ENCODE data around the gene TXNRD3. TPM values are rescaled to one million over a fixed set of nuclear protein-coding genes. Genes with fewer than 3 reads are reported as not detected.

The TXNRD3 gene
- total RNA-seq, 1 experiment from 2014 or later = 7.8 TPM

GRCh38 chr3:126612479-126613205 is 42.3 kb downstream of the TXNRD3 start:
- Histone ChIP-seq H3K36me3 (ENCODE audit: low read depth, low read length) (no peaks in the 10 kb centered on the region), H3K4me2 (ENCODE audit: low read length) (no peak overlapping the region), H4K20me1 (ENCODE audit: low read length) (no peaks in the 10 kb centered on the region), H3F3A (ENCODE audit: low read length, unreplicated experiment) (no peaks in the 10 kb centered on the region), H3K27me3 (ENCODE audit: low read length) (no peaks in the 10 kb centered on the region), H2AFZ (ENCODE audit: low read length) (no peak overlapping the region), H3K4me1 (ENCODE audit: insufficient read depth, low read length) (peaks cover 5% of the 10 kb centered on the region; the same call in 1 of the 2 replicates), H3K9me3 (ENCODE audit: low read length) (no peaks in the 10 kb centered on the region), H3K27ac (ENCODE audit: low read length) (no peak overlapping the region), H3K79me2 (ENCODE audit: low read length) (no peaks in the 10 kb centered on the region), H3K9me2 (replicated peaks; ENCODE audit: low read length) (no peaks in the 10 kb centered on the region), H3K4me3 (ENCODE audit: low read length) (no peak overlapping the region), H3K9ac (ENCODE audit: low read length) (no peak overlapping the region)
- CTCF ChIA-PET = no interaction called here
- intact Hi-C loops (cut with micrococcal nuclease) = no loop called here
- DNase-seq (no peak), ATAC-seq (no peak)
- TF ChIP-seq CTCF (conservative IDR thresholded peaks at IDR 0.05; ENCODE audit: low read depth, low read length) (no peak), EZH2phosphoT487 (IDR thresholded peaks at IDR 0.05; ENCODE audit: borderline replicate concordance, low read length) (no peak)
- POLR2A ChIA-PET (ENCODE audit: unreplicated experiment) = no interaction called here
- BruUV-seq (replicated peaks) = no TSS peak

DNA sequence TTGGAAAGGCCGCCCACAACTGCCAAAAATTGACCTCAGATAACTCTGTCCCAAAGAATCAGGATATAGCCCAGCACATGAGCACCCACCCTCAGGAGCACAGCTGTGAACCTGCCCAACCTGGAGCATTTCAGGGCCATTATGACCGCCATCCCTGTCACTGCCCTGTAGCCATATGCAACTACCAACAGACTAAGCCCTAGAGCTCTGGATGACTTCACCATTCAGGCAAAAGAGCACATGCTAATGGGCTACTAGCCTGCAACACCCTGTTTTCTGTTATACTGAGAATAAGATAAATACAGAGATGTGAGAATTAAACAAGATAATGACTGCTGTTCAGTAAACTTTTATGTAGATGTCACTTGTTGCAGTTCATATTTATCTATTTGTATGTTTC is 45.0 kb downstream of the TXNRD3 start:
- no peak overlapping the region for H3K27ac ChIP-seq (ENCODE audit: low read length)
- H3F3A ChIP-seq (ENCODE audit: low read length, unreplicated experiment) = no peaks in the 10 kb centered on the region
- H3K79me2 ChIP-seq (ENCODE audit: low read length) = no peaks in the 10 kb centered on the region
- TF ChIP-seq CTCF (conservative IDR thresholded peaks at IDR 0.05; ENCODE audit: low read depth, low read length) = no peak
- no peak overlapping the region for H3K4me3 ChIP-seq (ENCODE audit: low read length)
- no peaks in the 10 kb centered on the region for H3K9me2 ChIP-seq (replicated peaks; ENCODE audit: low read length)
- intact Hi-C loops (cut with micrococcal nuclease) = no loop called here
- no TSS peak for BruUV-seq (replicated peaks)
- H3K36me3 ChIP-seq (ENCODE audit: low read depth, low read length) = no peaks in the 10 kb centered on the region
- ATAC-seq = no peak
- ChIA-PET CTCF (no interaction called here), POLR2A (ENCODE audit: unreplicated experiment) (no interaction called here)
- no peak overlapping the region for H3K9ac ChIP-seq (ENCODE audit: low read length)
- DNase-seq = no peak
- H4K20me1 ChIP-seq (ENCODE audit: low read length) = no peaks in the 10 kb centered on the region
- H2AFZ ChIP-seq (ENCODE audit: low read length) = no peak overlapping the region
- H3K27me3 ChIP-seq (ENCODE audit: low read length) = no peaks in the 10 kb centered on the region
- no peak overlapping the region for H3K4me2 ChIP-seq (ENCODE audit: low read length)
- no peaks in the 10 kb centered on the region for H3K9me3 ChIP-seq (ENCODE audit: low read length)
- H3K4me1 ChIP-seq (ENCODE audit: insufficient read depth, low read length) = peaks cover 11% of the 10 kb centered on the region

GRCh38 chr3:126607214-126607908 is 47.6 kb downstream of the TXNRD3 start:
- H3K9me3 ChIP-seq (ENCODE audit: low read length) = no peaks in the 10 kb centered on the region
- DNase-seq (peak; percentile 43), ATAC-seq (peak; percentile 91)
- H4K20me1 ChIP-seq (ENCODE audit: low read length) = no peaks in the 10 kb centered on the region
- H3K4me1 ChIP-seq (ENCODE audit: insufficient read depth, low read length) = peaks cover 11% of the 10 kb centered on the region
- H3F3A ChIP-seq (ENCODE audit: low read length, unreplicated experiment) = no peaks in the 10 kb centered on the region
- CTCF ChIA-PET = no interaction called here
- no peak overlapping the region for H3K4me3 ChIP-seq (ENCODE audit: low read length)
- no peak overlapping the region for H3K27ac ChIP-seq (ENCODE audit: low read length)
- intact Hi-C loops (cut with micrococcal nuclease) = no loop called here
- no peaks in the 10 kb centered on the region for H3K9me2 ChIP-seq (replicated peaks; ENCODE audit: low read length)
- TF ChIP-seq EZH2 (IDR thresholded peaks at IDR 0.05; ENCODE audit: low read length, unreplicated experiment) (no peak), EZH2phosphoT487 (IDR thresholded peaks at IDR 0.05; ENCODE audit: borderline replicate concordance, low read length) (no peak), CTCF (conservative IDR thresholded peaks at IDR 0.05; ENCODE audit: low read depth, low read length) (no peak)
- no peaks in the 10 kb centered on the region for H3K79me2 ChIP-seq (ENCODE audit: low read length)
- POLR2A ChIA-PET (ENCODE audit: unreplicated experiment) = no interaction called here
- no peaks in the 10 kb centered on the region for H3K36me3 ChIP-seq (ENCODE audit: low read depth, low read length)
- H3K27me3 ChIP-seq (ENCODE audit: low read length) = no peaks in the 10 kb centered on the region
- no peak overlapping the region for H3K4me2 ChIP-seq (ENCODE audit: low read length)
- no TSS peak for BruUV-seq (replicated peaks)
- no peak overlapping the region for H3K9ac ChIP-seq (ENCODE audit: low read length)
- no peak overlapping the region for H2AFZ ChIP-seq (ENCODE audit: low read length)

All from PC-3 (cell line).